ENCODE results near the gene SCNN1G.

- TF ChIP-seq, protein P1, sequence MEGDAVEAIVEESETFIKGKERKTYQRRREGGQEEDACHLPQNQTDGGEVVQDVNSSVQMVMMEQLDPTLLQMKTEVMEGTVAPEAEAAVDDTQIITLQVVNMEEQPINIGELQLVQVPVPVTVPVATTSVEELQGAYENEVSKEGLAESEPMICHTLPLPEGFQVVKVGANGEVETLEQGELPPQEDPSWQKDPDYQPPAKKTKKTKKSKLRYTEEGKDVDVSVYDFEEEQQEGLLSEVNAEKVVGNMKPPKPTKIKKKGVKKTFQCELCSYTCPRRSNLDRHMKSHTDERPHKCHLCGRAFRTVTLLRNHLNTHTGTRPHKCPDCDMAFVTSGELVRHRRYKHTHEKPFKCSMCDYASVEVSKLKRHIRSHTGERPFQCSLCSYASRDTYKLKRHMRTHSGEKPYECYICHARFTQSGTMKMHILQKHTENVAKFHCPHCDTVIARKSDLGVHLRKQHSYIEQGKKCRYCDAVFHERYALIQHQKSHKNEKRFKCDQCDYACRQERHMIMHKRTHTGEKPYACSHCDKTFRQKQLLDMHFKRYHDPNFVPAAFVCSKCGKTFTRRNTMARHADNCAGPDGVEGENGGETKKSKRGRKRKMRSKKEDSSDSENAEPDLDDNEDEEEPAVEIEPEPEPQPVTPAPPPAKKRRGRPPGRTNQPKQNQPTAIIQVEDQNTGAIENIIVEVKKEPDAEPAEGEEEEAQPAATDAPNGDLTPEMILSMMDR (conservative IDR thresholded peaks at IDR 0.05; ENCODE audit: low read length): no peak
- TF ChIP-seq EZH2phosphoT487 (IDR thresholded peaks at IDR 0.05; ENCODE audit: borderline replicate concordance): no peak
These were observed 66.0 kb downstream of the SCNN1G start for GRCh38 chr16:23248261-23249194.

Measured in Loucy (cell line).